ENCODE measurements around the gene NPHP3.

Gene NPHP3

GRCh38 chr3:132716372-132716771, 5.8 kb downstream of the NPHP3 start:
- TF ChIP-seq, protein P1, sequence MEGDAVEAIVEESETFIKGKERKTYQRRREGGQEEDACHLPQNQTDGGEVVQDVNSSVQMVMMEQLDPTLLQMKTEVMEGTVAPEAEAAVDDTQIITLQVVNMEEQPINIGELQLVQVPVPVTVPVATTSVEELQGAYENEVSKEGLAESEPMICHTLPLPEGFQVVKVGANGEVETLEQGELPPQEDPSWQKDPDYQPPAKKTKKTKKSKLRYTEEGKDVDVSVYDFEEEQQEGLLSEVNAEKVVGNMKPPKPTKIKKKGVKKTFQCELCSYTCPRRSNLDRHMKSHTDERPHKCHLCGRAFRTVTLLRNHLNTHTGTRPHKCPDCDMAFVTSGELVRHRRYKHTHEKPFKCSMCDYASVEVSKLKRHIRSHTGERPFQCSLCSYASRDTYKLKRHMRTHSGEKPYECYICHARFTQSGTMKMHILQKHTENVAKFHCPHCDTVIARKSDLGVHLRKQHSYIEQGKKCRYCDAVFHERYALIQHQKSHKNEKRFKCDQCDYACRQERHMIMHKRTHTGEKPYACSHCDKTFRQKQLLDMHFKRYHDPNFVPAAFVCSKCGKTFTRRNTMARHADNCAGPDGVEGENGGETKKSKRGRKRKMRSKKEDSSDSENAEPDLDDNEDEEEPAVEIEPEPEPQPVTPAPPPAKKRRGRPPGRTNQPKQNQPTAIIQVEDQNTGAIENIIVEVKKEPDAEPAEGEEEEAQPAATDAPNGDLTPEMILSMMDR (IDR thresholded peaks at IDR 0.05), result no peak
- Histone ChIP-seq H3K27ac (no peak overlapping the region), H3K4me3 (no peak overlapping the region)
- DNase-seq (ENCODE audit: low spot score), result no peak

- DNase-seq (ENCODE audit: low spot score), result no peak
- TF ChIP-seq, protein P1 (IDR thresholded peaks at IDR 0.05), result no peak
- Histone ChIP-seq H3K4me3 (no peak overlapping the region), H3K27ac (no peak overlapping the region)
Measured at GRCh38 chr3:132713977-132714727, 8.1 kb downstream of the NPHP3 start.

GRCh38 chr3:132710311-132710710, 11.9 kb downstream of the NPHP3 start:
- Histone ChIP-seq H3K27ac (no peak overlapping the region), H3K4me3 (no peak overlapping the region)
- no peak for DNase-seq (ENCODE audit: low spot score)
- TF ChIP-seq, protein P1 (IDR thresholded peaks at IDR 0.05), result no peak

DNA sequence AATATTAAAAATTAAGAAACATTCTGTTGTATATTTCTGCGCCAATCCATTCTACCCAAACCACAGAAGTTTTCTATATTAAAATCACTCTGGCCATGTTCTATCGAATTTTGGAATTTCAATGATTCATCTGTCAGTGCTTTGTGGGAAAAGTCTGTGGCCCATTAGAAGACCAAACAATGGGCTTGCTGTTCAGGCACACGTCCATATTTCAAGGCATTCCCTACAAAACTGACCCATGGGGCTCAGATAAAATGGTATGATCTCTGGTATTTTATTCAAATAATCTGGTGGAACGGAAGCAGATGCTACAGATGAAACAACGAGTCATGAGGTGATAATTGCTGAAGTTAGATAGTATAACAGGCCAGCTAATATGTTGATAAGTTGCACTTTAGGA, 12.4 kb downstream of the NPHP3 start:
- DNase-seq (ENCODE audit: low spot score), result no peak
- TF ChIP-seq, protein P1 (IDR thresholded peaks at IDR 0.05), result no peak
- Histone ChIP-seq H3K27ac (no peak overlapping the region), H3K4me3 (no peak overlapping the region)

GRCh38 chr3:132703733-132704132, 18.5 kb downstream of the NPHP3 start:
- Histone ChIP-seq H3K4me3 (no peak overlapping the region), H3K27ac (no peak overlapping the region)
- TF ChIP-seq, protein P1 (IDR thresholded peaks at IDR 0.05), result no peak
- no peak for DNase-seq (ENCODE audit: low spot score)

DNA sequence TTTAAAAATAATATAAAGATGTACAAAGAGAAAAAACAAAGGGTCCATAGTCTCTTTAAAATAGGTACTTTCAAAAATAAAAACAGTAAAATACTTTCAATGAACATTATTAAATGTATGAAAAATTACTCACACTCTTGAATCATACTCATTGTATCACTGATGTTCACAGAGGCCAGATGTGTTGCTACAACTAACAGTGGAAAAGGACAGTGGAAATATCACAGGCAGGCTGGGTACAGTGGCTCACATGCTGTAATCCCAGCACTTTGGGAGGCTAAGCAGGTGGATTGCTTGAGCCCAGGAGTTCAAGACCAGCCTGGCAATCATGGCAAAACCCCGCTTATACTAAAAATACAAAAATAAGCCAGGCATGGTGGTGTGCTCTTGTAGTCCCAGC, 26.8 kb downstream of the NPHP3 start:
- TF ChIP-seq, protein P1 (IDR thresholded peaks at IDR 0.05), result no peak
- Histone ChIP-seq H3K4me3 (no peak overlapping the region), H3K27ac (no peak overlapping the region)
- DNase-seq (ENCODE audit: low spot score), result no peak

DNA sequence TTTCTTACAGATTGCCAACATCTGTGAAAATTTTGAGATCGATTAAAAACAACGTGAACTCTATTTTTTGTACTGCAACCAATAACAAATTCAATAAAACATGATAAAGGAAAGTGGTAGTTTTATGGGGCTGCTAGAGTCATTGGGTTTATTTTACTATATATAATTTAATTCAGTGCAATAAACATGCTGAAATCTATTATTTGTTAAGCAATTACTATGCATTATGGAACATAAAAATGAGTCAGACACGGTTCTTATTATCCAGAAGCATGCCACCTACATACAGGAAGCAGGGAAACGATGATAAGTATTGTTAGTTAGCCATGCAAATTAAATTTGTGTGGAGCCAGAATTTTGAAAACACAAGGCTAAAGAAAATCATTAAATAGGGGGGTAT, 27.2 kb downstream of the NPHP3 start:
- DNase-seq (ENCODE audit: low spot score), result no peak
- Histone ChIP-seq H3K27ac (no peak overlapping the region), H3K4me3 (no peak overlapping the region)
- TF ChIP-seq, protein P1 (IDR thresholded peaks at IDR 0.05), result no peak
